Midbrain (tissue), 1 donor: ENCODE results near the gene SLC7A9.
"Not testable (repeated sequence)": the region's sequence is repeated elsewhere in the genome, so short reads cannot be mapped to it uniquely, and the experiment has no call there.

Source experiments
- DNase-seq: peaks from one replicate; lab custom pipeline; 2025; lab: John Stamatoyannopoulos, UW

SLC7A9 gene

DNA sequence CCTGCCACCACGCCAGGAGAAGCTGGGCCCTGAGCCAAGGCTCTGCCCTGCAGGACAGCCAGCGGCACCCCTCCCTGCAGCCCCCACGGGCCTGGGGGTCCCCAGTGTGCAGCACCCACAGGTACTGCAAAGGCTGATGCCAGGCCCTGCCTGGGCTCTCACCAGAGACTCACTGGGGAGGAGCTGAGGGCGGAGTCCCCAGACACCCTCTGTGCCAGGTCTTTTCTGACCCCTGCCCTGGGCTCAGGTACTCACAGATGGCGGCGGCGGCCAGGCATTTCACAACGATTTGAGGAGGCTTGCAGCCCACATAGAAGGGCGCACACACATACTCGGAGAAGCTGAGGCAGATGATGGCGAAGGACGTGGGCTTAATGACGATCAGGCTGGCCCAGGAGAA is 5.7 kb downstream of the SLC7A9 start:
- no peak for DNase-seq

DNA sequence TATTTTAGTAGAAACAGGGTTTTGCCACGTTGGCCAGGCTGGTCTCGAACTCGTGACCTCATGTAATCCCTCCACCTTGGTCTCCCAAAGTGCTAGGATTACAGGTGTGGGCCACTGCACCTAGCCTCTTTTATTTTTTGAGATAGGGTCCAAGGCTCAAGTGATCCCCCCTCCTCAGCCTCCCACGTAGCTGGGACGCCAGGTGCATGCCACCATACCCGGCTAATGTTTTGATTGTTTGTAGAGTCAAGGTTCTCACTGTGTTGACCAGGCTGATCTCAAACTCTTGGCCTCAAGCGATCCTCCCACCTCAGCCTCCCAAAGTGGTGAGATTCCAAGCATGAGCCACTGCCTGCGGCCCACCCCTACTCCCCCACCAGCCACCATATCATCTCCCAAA is 6.3 kb downstream of the SLC7A9 start:
- DNase-seq = no peak

DNA sequence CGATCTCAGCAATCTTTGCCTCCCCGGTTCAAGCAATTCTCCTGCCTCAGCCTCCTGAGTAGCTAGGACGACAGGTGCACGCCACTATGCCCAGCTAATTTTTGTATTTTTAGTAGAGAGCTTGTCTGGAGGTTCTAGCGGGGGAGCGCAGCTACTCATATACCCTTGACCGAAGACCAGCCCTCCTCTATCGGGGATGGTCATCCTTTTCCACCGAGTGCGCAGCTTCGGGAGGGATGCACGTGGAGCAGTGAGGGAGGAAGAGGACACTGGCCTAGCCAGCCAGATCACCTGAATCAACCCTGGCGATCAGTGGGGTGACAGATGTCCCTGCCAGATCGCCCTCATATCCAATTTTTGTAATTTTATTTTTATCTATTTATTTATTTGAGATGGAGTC is 6.8 kb downstream of the SLC7A9 start:
- DNase-seq = no peak

DNA sequence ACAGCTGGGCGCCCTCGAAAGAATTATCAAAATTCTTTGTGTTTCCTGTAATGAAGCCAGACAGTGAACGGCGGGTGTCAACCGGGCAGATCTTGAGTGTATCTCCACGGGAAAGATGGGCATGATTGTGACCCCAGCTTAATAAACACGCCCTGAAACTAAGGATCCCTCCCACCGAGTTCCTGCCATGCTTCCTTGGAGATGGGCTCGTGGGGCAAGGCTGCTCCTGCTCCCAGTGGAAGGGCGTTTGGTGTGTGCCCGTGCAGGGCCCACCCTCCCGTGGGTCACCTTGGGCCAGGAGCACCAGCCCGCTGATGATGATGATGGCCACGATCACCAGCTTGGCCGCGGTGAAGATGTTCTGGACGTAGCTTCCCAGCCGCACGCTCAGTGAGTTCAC is 7.4 kb downstream of the SLC7A9 start:
- no peak for DNase-seq

DNA sequence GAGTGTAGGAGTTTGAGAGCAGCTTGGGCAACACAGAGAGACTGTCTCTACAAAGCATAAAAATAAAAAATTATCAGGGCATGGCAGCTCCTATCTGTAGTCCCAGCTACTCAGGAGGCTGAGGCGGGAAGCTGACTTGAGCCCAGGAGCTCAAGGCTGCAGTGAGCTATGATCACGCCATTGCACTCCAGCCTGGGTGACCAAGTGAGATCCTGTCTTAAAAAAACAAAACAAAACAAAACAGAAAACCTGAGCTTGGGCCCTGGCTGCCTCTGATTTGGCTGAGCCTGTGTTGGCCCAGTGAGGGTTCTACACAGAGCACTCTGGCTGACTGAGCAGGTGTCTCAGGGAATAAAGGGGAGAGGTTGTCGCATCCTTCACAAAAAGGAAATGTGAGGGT is 8.0 kb downstream of the SLC7A9 start:
- DNase-seq = no peak

DNA sequence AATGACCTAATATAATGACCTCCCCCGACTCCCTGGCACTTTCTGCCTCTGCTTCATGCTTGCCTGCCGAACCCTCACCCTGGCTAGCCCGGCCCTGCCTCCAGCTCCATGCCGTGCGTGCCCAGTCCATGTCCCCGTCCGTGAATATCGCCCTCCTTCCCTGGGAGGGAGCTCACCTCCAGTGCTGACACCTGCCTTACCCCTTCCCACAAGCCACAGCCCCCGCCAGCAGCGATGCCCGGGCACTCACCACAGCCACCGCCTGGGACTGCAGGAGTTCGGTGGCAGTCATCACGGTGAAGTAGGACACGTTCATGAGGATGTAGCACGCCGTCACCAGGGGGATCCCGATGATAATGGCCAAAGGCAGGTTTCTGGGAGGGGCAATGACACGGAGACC is 10.0 kb downstream of the SLC7A9 start:
- DNase-seq = no peak

DNA sequence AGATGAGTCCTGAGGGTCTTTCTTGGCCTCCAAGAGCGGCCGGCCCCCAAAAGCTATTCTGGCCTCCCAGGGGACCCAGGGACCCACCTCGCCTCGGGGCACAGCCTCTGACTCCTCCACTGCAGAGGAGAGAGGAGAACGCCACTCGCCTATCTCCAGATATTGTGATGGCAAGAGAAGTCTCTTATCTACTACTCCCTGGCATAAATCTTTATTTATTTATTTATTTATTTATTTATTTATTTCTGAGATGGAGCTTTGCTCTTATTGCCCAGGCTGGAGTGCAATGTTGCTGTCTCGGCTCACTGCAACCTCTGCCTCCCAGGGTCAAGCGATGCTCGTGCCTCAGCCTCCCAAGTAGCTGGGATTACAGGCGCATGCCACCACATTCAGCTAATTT is 11.0 kb downstream of the SLC7A9 start:
- no peak for DNase-seq

DNA sequence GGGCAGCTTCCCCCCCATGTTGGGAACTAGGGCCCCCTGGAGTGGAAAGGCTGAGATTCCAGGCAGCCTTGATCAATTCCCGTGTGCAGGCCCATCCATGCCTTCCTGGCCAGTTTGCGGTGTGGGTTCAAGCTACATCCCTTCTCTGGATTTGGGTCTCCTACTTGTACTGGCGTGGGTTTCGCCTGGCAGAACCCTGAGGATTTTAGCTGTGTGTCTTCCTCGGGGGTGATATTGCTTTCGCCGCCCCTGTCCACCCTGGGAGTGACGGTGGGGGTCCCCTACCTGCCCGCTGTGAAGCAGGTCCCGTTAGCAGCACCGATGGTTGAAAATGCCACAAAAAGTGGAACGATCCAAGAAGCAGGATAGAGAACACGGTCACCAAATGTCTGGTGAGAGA is 11.4 kb downstream of the SLC7A9 start:
- no peak for DNase-seq

DNA sequence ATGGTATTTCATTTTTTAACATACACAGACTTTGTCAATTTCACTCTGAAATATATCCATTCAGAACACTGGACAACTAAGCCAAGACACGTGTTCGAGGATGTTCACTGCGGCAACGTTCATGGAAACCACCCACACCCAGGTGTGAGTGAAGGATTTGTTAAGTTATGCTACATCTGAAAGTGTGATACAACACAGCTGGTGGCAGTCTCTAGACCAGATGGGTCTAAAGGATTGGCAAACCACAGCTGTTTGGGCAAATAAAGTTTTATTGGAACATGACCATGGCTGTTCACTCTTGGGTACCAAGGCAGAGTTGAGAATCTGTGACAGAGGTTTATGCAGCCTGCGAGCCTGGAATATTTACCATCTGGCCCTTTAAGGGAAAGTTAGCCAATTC is 12.0 kb downstream of the SLC7A9 start:
- DNase-seq = no peak

DNA sequence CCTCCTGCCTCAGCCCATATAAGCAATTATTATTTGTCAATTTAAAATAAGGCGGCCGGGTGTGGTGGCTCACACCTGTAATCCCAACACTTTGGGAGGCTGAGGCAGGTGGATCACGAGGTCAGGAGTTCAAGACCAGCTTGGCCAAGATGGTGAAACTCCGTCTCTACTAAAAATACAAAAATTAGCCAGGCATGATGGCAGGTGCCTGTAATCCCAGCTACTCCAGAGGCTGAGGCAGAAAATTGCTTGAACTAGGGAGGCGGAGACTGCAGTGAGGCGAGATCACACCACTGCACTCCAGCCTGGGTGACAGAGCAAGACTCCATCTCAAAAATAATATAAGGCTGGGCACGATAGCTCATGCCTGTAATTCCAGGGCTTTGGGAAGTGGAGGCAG is 12.7 kb downstream of the SLC7A9 start:
- DNase-seq = not testable (repeated sequence)

DNA sequence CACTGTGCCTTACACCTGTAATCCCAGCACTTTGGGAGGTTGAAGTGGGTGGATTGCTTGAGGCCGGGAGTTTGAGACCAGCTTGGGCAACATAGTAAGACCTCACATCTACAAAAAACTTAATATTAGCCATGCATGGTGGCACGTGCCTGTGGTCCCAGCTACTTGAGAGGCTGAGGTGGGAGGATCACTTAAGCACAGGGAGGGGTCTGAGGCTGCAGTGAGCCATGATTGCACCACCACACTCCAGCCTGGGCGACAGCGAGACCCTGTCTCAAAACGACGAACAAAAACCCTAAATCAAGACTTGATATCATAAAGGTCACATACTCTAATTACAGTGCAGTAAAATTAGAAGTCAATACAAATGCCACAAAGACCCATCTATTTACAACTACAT is 17.4 kb downstream of the SLC7A9 start:
- no peak for DNase-seq

DNA sequence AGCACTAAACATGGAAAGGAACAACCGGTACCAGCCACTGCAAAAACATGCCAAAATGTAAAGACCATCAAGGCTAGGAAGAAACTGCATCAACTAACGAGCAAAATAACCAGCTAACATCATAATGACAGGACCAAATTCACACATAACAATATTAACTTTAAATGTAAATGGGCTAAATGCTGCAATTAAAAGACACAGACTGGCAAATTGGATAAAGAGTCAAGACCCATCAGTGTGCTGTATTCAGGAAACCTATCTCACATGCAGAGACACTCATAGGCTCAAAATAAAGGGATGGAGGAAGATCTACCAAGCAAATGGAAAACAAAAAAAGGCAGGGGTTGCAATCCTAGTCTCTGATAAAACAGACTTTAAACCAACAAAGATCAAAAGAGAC is 21.5 kb downstream of the SLC7A9 start:
- not testable (repeated sequence) for DNase-seq

DNA sequence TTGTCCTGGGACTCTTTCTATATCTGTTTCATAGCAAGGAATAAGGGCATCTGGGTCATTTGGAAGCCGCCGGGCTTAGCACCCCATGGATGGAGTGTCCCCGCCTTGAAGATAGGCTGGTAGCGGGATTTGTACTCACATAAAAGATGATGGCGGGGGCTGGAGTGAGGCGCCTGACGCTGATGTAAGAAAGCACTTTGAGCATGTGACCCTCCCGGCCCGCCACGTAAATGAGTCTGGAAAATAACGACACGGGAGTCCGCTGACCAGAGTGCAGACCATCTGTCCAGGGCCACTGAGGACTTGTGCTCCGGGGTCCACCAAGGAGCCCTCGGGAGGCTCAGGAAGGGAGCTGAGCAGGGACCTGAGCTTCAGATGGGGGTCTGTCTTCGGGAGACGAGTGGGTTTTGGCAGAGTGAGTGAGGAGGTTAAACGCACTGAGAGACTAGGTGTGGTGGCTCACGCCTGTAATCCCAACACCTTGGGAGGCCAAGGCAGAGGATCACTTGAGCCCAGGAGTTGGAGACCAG is 25.8 kb downstream of the SLC7A9 start:
- no peak for DNase-seq

DNA sequence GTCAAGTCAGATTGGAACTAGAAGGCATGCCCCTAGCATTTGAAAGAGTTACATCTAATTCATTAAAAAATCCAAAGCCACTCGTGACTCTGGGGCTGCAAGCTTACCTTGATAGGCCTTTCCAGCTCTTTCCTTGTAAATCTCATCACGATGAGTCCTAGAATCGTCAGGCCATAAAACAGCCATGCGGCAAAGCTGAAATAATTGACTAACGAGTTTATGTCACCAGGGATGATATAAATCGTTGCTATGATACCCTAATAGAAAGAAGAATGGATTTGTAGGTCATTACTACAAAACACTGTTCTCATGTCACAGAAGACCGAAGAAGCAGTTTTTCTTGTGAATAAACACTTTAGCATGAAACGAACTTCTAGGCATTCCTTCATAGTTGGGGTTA is 27.5 kb downstream of the SLC7A9 start:
- no peak for DNase-seq

DNA sequence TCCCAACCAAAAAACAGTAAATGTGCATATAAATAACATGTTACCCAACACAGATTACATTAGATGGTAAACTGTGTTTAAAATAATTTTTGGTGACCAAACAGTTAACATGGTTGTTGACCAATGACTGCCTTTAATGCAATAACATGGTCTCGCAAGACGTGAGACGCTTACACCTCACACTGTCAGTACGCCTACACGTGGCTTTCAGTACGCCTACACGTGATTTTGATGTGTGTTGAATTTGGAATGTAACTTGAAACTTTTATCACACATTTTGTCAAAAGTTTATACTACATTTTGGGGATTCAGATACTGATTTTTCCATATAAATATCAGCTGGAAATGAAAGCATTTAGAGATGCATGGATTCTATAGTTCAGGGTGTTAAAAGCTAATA is 32.0 kb downstream of the SLC7A9 start:
- DNase-seq = no peak

DNA sequence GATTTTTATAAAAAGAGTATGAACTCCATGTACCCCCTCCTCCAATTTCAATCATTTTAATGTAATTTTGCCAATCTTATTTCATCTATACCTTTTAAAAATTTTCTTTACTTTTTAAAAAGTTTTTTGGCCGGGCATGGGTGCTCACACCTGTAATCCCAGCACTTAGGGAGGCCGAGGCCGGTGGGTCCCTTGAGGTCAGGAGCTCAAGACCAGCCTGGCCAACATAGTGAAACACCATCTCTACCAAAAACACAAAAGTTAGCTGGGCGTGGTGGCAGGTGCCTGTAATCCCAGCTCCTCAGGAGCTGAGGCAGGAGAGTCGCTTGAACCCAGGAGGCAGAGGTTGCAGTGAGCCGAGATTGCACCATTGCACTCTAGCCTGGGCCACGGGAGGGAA is 36.2 kb downstream of the SLC7A9 start:
- not testable (repeated sequence) for DNase-seq

DNA sequence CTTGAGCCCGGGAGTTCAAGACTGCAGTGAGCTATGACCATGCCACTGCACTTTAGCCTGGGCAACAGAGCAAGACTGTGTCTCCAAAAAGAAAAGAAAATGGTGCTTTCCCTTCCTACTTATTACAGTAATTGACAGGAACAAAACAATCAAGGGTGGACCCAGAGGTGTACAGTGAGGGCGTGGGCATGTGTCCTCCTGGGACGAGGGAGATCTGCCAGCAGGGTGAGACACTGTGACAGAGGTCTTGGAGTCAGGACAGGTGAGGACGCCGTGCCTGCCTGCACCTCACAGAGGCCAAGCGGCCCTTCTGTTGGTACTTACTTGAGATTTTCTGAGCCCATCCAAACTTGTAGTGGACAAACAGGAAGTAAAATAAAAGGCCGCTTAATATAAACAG is 36.7 kb downstream of the SLC7A9 start:
- not testable (repeated sequence) for DNase-seq

DNA sequence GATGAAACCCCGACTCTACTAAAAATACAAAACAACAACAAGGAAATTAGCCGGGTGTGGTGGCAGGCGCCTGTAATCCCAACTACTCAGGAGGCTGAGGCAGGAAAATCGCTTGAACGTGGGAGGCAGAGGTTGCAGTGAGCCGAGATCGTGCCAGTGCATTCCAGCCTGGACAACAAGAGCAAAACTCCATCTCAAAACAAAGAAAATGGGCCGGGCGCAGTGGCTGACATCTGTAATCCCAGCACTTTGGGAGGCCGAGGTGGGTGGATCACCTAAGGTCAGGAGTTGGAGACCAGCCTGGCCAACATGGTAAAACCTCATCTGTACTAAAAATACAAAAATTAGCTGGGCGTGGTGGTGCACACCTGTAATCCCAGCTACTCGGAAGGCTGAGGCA is 37.5 kb downstream of the SLC7A9 start:
- DNase-seq = not testable (repeated sequence)

DNA sequence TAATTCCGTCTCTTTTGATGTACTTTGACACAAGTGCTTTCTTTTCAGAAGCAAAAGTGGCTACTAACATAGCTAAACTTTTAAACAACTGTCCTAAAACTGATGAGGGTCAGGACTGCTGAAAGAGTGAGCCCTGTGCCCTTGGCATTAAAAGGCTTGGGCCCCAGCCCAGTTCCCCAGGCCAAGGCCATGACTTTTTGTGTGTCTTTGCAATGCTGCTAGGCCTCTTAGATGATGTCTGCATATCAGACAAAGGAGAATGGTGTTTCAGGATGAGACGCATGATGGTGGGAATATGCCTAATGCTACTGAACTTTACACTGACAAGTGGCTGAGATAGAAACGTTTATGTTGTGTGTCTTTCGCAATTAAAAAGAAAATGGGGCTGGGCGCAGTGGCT is 38.0 kb downstream of the SLC7A9 start:
- DNase-seq = no peak

DNA sequence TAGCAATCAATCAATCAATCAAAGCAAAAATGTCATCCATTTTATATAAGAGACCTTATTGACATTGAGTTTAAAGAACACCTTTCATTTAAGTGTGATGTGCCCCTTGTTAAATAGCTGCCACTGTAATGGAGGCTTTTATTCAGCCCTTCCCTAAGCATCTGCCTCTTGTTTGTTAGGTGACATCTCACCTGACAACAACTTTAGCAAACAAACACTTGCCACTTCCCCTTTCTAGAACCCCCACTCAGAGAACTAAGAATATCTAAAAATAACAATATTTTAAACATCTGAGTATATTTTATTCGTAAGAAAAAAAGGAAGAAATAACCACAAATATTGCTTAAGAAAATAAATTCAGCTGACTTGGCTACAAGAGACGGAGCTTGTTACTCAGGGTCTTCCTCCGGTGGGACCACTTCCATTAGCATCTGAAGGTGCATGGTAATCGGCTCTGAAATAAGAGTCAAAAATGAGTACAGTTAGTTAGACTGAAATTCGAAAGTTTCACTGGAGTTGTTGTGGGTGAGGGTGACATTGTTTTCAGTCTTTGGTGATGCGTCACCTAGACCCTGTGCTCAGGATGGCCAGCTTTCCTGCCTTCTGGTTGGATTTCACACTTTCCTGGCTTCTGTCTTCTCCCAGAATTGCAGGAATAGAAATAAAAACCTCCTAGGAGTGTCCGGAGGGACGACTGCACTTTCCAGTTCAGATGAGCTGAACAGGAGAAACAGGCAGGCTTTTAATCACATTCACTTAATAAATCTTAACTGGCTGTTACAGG is 39.1 kb downstream of the SLC7A9 start:
- no peak for DNase-seq

DNA sequence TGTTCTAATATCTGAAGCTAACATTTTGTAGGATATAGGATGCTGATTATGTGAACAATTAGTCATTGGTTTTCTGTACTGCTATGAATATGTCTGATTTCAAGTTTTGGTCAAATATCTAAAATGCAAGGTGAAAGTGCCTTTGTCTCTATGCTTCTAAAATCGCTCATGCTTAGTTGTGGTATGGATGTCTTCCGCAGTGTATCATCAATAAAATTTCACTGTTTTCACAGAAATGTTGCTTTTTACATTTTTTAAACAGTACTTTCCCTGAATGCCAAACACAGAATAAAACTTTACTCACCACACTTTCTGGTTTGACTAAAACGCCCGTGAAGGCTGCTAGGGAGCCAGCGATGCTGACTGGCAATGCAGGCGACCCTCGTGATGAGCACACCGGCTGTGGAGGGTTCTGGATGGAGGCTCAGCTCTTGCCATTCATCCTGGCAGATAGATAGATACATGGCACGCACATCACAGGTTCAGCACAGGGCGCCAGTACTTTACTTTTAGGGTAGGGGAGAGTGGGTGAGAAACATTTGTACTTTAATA is 40.1 kb downstream of the SLC7A9 start:
- no peak for DNase-seq

DNA sequence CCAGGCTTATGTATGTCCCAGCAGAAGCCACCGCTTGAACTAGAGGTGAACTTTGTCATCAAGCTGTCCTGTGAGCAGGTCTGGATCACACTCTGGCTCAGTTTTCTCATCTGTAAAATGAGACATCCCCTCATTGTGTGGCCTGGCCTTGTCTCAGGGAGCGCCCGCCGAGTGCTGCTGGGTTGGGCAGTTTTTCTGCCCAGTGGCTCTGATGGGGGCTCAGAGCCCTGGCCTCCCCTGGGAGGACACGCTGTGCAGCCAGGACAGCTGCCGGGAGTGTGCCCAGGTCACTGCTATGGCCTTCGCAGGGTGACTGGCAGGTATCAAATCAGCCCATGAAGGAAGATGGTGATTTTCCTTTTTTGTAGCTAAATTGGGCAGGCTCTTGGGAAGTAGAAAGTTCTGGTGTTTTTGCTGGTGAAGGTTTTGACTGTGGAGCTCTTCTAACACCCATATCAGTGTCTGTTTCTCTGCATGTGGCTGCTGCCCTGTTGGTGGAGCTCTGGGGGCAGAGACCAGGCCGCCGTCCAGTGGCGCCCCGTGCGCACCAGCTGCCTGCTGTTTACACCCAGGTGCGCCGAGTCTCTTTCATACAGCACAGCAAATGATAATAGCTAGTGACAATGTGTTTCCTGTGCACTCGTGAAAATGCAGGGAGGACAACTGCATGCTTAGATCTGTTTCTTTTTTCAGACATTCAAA is 40.8 kb downstream of the SLC7A9 start:
- DNase-seq = no peak

DNA sequence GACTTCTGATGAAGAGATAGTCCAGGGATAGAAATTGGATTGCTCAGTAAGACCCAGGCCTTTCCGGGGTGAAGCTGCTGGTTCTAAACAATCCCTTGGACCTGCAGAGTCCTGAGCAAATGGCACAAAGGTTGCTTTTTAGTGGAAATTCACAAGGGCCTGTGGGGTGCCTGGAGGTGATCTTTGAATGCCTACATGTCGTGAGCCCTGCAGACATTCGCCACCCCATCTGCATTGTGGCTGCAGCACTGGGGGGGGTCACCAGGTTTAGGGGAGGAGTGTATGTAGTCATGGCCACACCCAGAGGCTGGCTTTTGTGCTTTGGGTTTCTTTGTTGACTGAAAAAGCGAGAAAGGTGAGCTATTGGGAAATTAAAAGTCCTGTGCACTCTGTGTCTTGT is 41.4 kb downstream of the SLC7A9 start:
- no peak for DNase-seq
